Activated CD8-positive, alpha-beta memory T cell treated with anti-CD3 and anti-CD28 coated beads, Interleukin-2, amount 50 U/mL, for 4 hours (primary cell): ENCODE results near the gene MAP4K3.
A peak's percentile ranks its signal among the peaks of the same experiment; 100 is the strongest.

Source experiments
- DNase-seq: peaks from one replicate; pipeline ENCODE4 v3.0.0-alpha.2; 2020

MAP4K3 gene

DNA sequence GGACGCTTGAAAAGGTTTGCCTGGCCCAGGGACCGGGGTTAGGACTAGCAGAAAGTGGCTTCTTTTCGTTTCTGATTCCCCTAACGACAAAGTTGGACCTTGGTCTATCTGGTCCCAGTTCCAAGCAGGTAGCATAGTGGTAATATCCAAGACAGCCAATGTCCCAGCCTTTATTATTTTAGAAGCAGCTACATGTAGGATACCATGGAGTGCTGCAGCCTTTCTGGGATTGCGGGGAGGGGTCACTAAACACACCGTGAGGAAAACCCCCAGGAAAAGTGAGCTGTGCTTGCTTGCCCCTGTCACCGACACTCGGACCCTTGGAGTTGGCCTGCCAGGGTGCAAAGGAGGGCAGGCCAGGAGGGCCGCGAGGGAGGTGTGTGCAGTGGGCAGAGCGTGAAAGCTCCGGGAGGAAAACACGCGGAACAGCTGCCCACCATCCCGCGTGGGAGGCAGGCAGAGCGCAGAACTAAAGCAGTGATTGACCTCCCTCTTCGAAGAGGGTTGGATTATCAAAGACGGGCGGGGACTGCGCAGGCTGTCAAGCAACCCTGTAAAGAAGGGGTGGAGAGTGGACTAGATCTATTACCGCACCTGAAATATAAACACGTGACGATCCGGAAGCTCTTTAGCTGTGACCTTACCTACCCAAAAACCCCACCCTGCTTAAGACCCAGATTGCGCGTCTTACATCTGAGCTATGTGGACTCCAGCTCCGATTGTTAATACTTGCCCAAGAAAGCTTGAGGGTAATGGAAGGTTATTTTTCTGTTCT is 624 bp upstream of the MAP4K3 start:
- DNase-seq = peak; percentile 32

GRCh38 chr2:39435741-39436591 is 1.1 kb downstream of the MAP4K3 start:
- DNase-seq = no peak

- no peak for DNase-seq
Observed at GRCh38 chr2:39435234-39435633, 1.9 kb downstream of the MAP4K3 start.

- no peak for DNase-seq
Observed at GRCh38 chr2:39434233-39434897, 2.7 kb downstream of the MAP4K3 start.

GRCh38 chr2:39433586-39434195 is 3.4 kb downstream of the MAP4K3 start:
- no peak for DNase-seq

GRCh38 chr2:39432701-39433100 is 4.4 kb downstream of the MAP4K3 start:
- no peak for DNase-seq

DNA sequence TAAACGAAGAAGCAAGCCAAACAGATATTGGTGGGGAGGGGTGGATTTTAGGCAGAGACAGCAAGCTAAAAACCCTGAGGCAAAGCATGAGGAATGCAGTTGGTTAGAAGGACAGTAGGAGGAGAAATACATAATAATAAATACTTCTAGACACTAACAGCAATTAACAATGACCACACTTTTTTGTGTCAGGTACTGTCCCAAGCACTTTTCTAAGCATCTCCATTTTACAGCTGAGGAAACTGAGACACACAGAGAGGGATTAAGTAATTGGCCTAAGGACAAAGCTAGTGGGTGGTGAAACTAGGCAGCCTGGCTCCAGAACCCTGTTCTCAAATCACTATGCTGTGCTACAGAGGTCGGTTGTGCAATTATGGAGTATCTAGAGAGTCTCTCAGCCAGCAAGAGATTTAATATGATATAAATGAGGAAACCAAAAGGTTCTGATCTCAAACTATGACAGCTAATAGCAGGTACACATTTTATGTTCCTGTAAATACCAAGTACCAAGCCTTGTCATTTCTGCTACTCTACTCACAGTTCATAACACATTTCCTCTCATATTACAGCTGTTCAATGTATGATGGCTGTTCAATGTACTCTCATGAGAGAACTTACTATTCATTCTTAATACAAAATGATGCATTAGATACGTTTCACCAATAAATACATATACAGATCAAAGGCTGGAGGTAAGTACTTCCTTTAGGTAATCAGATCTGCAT is 5.3 kb downstream of the MAP4K3 start:
- no peak for DNase-seq

GRCh38 chr2:39429746-39430145 is 7.3 kb downstream of the MAP4K3 start:
- no peak for DNase-seq

DNA sequence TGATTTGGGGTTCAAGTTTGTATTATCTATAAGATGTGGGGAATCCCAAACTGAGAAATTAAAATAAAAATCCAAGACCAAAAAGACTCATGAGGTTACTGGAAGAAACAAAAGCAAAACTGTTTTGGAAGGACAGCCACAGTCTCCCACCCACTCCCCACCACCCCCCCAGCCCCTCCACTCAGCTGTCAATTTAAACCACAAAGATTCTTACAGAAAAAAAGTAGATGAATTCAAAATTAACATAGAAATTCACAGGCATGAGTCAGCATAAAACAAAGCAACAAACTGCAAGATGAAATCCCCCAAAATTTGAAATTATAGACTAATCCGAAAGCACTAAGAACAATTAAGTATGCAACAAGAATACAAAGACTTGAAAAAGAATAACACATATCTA is 12.1 kb downstream of the MAP4K3 start:
- no peak for DNase-seq

DNA sequence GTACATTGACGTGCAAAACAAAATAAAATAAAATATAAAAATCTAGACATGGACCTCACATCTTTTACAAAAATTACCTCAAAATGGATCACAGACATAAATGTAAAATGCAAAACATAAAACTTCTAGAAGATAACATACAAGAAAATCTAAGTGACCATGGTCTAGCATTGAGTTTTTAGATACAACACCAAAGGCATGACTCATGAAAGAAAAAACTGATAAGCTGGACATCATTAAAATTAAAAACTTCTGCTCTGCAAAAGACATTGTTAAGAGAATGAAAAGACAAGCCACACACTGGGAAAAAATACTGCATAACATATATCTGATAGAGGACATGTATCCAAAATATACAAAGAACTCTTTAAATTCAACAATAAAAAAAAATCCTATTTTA is 14.4 kb downstream of the MAP4K3 start:
- DNase-seq = no peak

DNA sequence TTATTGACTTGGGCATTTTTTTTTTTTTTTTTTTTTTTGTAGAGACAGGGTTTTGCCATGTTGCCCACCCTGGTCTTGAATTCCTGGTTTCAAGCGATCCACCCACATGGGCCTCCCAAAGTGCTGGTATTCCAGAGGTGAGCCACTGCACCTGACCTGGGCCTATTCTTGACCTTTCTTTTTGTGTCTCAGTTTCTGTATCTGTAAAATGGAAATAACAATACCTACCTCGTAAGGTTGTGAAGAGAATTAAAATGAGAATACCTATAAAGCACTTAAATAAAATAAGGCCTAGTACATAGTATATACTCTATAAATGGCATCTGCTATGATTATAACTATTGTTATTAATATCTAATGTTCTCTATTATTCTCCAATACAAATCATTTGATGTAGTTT is 15.7 kb downstream of the MAP4K3 start:
- DNase-seq = no peak

DNA sequence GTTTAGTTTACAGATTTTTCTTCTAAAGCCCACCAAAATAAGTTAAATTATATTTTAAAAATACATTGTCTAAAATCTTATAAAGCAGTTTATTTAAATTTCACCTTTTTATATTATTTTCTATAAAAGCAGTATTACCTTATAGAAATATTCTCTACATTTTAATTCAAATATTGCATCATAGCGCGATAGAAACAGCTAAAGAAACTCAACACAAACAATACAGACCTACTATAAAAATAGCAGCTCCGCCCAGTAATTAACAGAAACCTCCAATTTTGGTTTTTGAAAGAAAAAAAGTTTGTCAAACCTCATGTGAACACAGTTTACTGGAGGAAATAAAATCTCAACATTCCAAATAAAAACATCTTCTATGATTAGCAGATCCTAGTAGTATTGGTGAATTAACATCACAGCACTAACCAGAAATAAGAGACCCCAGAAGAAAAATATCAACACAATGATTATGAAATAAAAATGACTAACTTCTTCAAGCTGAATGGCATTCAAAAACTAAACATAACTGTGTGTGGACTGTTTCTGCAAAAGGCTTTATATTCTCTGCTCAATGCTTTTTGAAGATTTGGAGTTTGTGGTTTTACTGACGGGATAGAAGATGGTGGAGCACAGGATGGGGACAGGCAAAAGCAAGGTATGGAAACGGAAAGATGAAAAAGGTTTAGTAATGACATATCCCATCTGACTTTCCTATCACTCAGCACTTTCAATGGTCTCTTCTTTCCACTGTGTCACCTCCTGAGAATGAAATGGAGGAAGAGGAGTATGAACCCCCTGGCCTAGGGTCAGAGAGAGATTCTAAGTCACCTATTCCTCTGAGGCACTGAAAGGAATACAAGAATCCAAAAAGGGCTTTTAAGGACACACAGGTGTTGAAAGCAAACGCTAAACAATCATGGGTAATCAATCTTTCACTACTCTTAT is 17.5 kb downstream of the MAP4K3 start:
- DNase-seq = no peak

DNA sequence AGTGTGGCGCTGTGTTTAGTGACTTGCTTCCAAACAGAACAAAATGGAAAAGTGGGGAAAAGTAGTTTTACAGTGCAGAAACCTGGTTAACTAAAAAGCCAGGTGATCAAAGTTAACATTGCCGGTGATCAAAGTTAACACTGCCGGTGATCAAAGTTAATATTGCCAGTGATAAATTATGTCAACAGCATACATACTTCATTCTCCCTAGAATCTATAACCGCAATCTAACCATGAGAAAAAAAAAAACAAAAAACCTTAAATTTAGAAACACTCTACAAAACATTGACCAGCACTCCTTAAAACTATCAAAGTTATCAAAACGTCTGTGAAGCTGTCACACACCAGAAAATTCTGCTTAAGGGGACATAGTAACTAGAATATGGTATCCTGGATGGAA is 18.6 kb downstream of the MAP4K3 start:
- DNase-seq = no peak

- no peak for DNase-seq
Observed at GRCh38 chr2:39416140-39416539, 20.9 kb downstream of the MAP4K3 start.

DNA sequence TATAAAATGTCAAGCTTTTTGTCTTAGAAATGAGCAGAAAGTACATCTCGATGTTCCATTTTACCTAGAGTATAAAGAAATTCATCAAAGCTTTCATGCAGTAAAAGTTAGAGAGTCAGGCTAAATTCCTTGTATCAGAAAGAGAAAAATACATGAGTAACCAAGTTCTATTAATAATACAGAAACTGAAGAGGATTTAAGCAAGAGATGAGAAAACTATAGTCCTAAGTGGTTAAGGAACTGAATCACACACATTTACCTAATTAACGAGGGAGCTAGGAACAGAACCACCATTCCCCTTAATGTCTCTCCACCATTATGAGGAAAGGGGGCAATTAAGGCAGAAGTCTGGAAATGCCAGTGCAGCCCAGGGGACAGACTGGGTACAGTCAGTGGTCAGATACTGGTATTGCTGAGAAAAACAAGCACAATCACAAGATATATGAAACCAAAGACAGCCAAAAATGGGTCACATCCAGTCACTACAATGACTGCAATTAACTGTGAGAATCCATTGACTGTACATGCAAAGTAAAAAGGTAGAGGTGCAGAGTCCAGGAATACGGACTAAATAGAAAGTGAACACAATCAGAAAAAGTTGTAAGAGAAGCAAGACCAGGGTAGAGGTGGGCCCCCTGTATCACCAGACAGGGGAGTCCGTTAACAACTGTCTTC is 23.9 kb downstream of the MAP4K3 start:
- DNase-seq = no peak

DNA sequence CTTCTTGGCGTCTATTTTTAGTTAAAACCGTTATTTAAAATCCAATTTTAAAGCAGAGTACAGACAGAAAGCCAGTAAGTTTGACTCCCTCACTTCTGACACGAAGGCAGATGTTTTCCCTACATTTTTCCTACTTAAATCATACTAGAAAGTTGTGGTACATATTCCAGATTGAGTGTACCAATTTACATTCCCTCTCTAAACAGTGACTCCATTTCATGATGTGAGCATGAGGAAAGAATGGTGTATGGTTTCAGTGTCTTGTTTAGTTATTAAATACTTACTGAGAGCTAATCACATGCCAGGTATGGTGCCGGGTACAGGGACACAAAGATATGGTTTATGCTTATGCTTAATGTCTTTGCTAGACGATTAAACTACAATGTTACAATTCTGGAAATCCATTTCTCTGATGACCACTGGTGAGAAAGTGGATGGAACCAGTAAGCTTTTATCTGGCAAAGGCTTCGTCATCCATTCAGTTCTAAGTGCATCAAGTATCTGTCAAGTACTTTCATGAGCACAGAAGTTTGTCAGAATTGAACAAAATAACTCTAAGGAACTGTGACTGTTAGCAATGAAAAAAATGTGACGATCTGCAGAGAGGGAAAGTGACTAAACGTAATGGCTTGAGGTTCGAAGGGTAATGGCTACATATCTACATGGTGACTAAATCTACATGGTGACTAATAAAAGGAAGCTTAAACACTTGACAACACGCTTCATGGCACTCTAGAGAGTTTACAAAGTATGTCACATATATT is 25.7 kb downstream of the MAP4K3 start:
- DNase-seq = no peak

- no peak for DNase-seq
Observed at GRCh38 chr2:39409697-39410389, 27.2 kb downstream of the MAP4K3 start.

DNA sequence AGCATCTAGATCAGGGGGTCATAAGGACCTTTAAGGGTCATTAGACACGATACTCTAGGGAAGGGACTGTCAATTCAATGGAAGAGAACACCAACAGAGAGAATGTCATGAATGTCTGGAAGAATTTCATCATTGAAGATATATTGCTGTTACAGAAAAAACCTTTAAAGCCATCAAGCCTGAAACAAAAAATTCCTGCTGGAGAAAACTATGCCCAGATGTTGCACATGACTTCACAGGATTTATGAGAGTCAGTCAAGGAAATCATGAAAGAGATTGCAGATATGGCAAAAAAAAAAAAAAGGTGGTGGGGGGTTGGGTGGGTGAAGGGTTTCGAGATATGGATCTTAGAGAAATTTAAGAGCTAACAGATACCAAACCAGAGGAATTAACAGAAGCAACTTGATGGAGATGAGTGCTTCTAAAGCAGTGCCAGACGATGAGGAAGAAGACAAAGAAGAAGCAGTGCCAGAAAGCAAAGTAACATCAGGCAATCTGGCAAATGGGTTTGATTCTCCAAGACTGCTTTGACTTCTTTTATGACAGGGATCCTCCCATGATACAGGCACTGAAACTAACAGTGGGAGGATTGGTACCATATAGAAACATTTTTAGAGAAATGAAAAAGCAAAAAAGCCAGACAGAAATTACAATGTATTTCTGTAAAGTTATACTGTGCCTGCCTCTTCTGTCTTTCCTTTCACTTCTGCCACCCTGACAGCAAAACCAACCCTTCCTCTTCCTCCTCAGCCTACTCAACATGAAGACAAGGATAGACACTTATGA is 28.5 kb downstream of the MAP4K3 start:
- DNase-seq = no peak
